HEK293 (cell line): ENCODE results near the gene CIAO2B.
"Not testable (repeated sequence)": the region's sequence is repeated elsewhere in the genome, so short reads cannot be mapped to it uniquely, and the experiment has no call there.

Experiments used
- CTCF ChIA-PET: fragments of 350-600 bp; formaldehyde crosslinking; extraction: SDS; loops from one replicate; lab custom pipeline; 2021; ENCODE audit warnings: antibody characterized with exemption; lab: Yijun Ruan, JAX
- POLR2A ChIA-PET: fragments of 300-600 bp; formaldehyde crosslinking; extraction: SDS; loops from one replicate; lab custom pipeline; 2020; ENCODE audit warnings: antibody characterized with exemption, inconsistent platforms; lab: Yijun Ruan, JAX
- H3K27ac ChIP-seq: fragments of 200-500 bp; sonication (Bioruptor generic); 2 replicates; pipeline ENCODE4 v1.5.1; 2014; ENCODE audit warnings: low read depth, low read length, control low read depth, inconsistent platforms; ENCODE audit errors: extremely low read depth
- H3K36me3 ChIP-seq, 2 experiments: fragments of 200-500 bp in 1 of 2; sonication (Bioruptor generic) in 1 of 2; 1 replicate in 1 of 2; 2 replicates in 1 of 2; pipeline ENCODE4 v1.5.1; 2014 to 2017; ENCODE audit warnings: inconsistent platforms in 2 of 2, low read length in 2 of 2; ENCODE audit not compliant: control insufficient read depth in 2 of 2, insufficient read depth in 1 of 2
- H3K4me1 ChIP-seq: fragments of 200-500 bp; sonication (Bioruptor generic); 2 replicates; pipeline ENCODE4 v1.5.1; 2014; ENCODE audit warnings: mild to moderate bottlenecking, low read length, inconsistent platforms; ENCODE audit not compliant: control insufficient read depth, insufficient read depth
- H3K4me3 ChIP-seq: 2 replicates; pipeline ENCODE4 v1.5.1; 2011; ENCODE audit warnings: low read depth, mild to moderate bottlenecking, control low read depth, low read length, moderate library complexity
- H3K9me3 ChIP-seq: fragments of 200-500 bp; sonication (Bioruptor generic); 2 replicates; pipeline ENCODE4 v1.5.1; 2014; ENCODE audit warnings: low read depth, low read length, inconsistent platforms; ENCODE audit not compliant: control insufficient read depth, insufficient read depth
- GLIS2 ChIP-seq: fragments of 450-650 bp; formaldehyde crosslinking; IDR thresholded peaks from 2 replicates; pipeline ENCODE4 v1.5.1; 2016; ENCODE audit warnings: missing biosample characterization, missing genetic modification characterization
- HOXD13 ChIP-seq: sonication (generic); formaldehyde crosslinking; IDR thresholded peaks from 2 replicates; pipeline ENCODE4 v1.8.0; 2022; ENCODE audit warnings: missing genetic modification reagents, borderline replicate concordance
- KLF9 ChIP-seq: fragments of 450-650 bp; formaldehyde crosslinking; IDR thresholded peaks from 2 replicates; pipeline ENCODE4 v1.5.1; 2016; ENCODE audit warnings: missing biosample characterization, missing genetic modification characterization, low read depth
- ZBTB17 ChIP-seq: fragments of 450-650 bp; formaldehyde crosslinking; IDR thresholded peaks from 2 replicates; pipeline ENCODE4 v1.5.1; 2016; ENCODE audit warnings: missing biosample characterization, missing genetic modification characterization
- ZBTB20 ChIP-seq: fragments of 450-650 bp; formaldehyde crosslinking; IDR thresholded peaks from 2 replicates; pipeline ENCODE4 v1.5.1; 2016; ENCODE audit warnings: missing biosample characterization, missing genetic modification characterization
- ZBTB48 ChIP-seq: fragments of 450-650 bp; formaldehyde crosslinking; IDR thresholded peaks from 2 replicates; pipeline ENCODE4 v1.5.1; 2016; ENCODE audit warnings: missing biosample characterization, missing genetic modification characterization
- ZFP41 ChIP-seq: fragments of 450-650 bp; formaldehyde crosslinking; IDR thresholded peaks from 2 replicates; pipeline ENCODE4 v1.5.1; 2016; ENCODE audit warnings: missing biosample characterization, missing genetic modification characterization, borderline replicate concordance
- ZNF16 ChIP-seq: fragments of 450-650 bp; formaldehyde crosslinking; IDR thresholded peaks from 2 replicates; pipeline ENCODE4 v1.5.1; 2016; ENCODE audit warnings: low read depth, missing biosample characterization, missing genetic modification characterization
- ZNF248 ChIP-seq: fragments of 450-650 bp; formaldehyde crosslinking; IDR thresholded peaks from 2 replicates; pipeline ENCODE4 v1.5.1; 2017; ENCODE audit warnings: missing biosample characterization, missing genetic modification characterization
- ZNF335 ChIP-seq: fragments of 450-650 bp; formaldehyde crosslinking; conservative IDR thresholded peaks from 2 replicates; pipeline ENCODE4 v1.5.1; 2016; ENCODE audit warnings: missing biosample characterization, missing genetic modification characterization
- ZNF404 ChIP-seq: fragments of 450-650 bp; formaldehyde crosslinking; IDR thresholded peaks from 2 replicates; pipeline ENCODE4 v1.5.1; 2017; ENCODE audit warnings: missing biosample characterization, missing genetic modification characterization
- ZNF529 ChIP-seq: fragments of 450-650 bp; formaldehyde crosslinking; IDR thresholded peaks from 2 replicates; pipeline ENCODE4 v1.5.1; 2017; ENCODE audit warnings: missing genetic modification characterization, missing biosample characterization; ENCODE audit not compliant: insufficient replicate concordance
- ZNF555 ChIP-seq: fragments of 450-650 bp; formaldehyde crosslinking; conservative IDR thresholded peaks from 2 replicates; pipeline ENCODE4 v1.5.1; 2017; ENCODE audit warnings: missing biosample characterization, mild to moderate bottlenecking, missing genetic modification characterization, inconsistent platforms
- ZNF561 ChIP-seq: fragments of 450-650 bp; IDR thresholded peaks from 2 replicates; pipeline ENCODE4 v1.5.1; 2018; ENCODE audit warnings: missing biosample characterization, missing genetic modification characterization, borderline replicate concordance
- ZNF623 ChIP-seq: fragments of 450-650 bp; formaldehyde crosslinking; IDR thresholded peaks from 2 replicates; pipeline ENCODE4 v1.5.1; 2016; ENCODE audit warnings: missing biosample characterization, missing genetic modification characterization
- ZNF626 ChIP-seq: fragments of 450-650 bp; sonication (Bioruptor Pico); formaldehyde crosslinking; IDR thresholded peaks from 2 replicates; pipeline ENCODE4 v1.5.1; 2018; ENCODE audit warnings: missing biosample characterization, missing genetic modification characterization, inconsistent platforms
- ZNF664 ChIP-seq: fragments of 450-650 bp; formaldehyde crosslinking; IDR thresholded peaks from 2 replicates; pipeline ENCODE4 v1.5.1; 2016; ENCODE audit warnings: missing biosample characterization, missing genetic modification characterization
- ZNF707 ChIP-seq: fragments of 450-650 bp; formaldehyde crosslinking; IDR thresholded peaks from 2 replicates; pipeline ENCODE4 v1.5.1; 2016; ENCODE audit warnings: missing biosample characterization, missing genetic modification characterization
- ZSCAN16 ChIP-seq: fragments of 450-650 bp; formaldehyde crosslinking; IDR thresholded peaks from 2 replicates; pipeline ENCODE4 v1.5.1; 2016; ENCODE audit warnings: missing biosample characterization, missing genetic modification characterization
- TF ChIP-seq, protein P1 (sequence below): fragments of 450-650 bp; formaldehyde crosslinking; conservative IDR thresholded peaks from 2 replicates; pipeline ENCODE4 v1.5.1; 2016; ENCODE audit warnings: low read depth, missing biosample characterization, missing genetic modification characterization
- TF ChIP-seq, protein P2 (sequence below): fragments of 450-650 bp; formaldehyde crosslinking; IDR thresholded peaks from 2 replicates; pipeline ENCODE4 v1.5.1; 2016; ENCODE audit warnings: missing biosample characterization, missing genetic modification characterization

The CIAO2B gene

DNA sequence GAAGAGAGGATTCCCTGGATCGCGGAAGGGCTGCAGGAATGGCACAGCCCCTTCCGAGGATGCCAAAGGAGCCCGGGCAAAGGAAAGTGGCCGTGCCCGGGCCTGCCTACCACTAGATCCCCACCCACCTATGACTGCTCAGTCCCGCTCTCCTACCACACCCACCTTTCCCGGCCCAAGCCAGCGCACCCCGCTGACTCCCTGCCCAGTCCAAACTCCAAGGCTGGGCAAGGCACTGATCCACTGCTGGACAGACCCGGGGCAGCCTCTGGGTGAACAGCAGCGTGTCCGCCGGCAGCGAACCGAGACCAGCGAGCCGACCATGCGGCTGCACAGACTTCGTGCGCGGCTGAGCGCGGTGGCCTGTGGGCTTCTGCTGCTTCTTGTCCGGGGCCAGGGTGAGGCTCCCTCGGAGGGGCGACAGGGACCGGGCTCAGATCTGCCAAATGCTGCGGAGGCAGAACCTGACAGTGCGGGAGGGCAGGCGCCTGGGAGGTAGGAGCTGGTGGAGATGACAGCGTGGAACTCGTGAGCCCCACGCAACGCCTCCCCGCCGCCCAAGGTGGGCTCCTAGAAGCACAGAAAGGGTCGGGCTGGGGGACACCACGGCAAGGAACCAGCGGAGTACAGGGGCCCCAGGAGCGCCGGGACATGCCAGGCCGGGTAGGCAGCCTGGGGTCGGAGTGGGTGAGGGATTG is 1.3 kb upstream of the CIAO2B start, which contains the start of gene CES2 (continued):
- TF ChIP-seq, protein P1, sequence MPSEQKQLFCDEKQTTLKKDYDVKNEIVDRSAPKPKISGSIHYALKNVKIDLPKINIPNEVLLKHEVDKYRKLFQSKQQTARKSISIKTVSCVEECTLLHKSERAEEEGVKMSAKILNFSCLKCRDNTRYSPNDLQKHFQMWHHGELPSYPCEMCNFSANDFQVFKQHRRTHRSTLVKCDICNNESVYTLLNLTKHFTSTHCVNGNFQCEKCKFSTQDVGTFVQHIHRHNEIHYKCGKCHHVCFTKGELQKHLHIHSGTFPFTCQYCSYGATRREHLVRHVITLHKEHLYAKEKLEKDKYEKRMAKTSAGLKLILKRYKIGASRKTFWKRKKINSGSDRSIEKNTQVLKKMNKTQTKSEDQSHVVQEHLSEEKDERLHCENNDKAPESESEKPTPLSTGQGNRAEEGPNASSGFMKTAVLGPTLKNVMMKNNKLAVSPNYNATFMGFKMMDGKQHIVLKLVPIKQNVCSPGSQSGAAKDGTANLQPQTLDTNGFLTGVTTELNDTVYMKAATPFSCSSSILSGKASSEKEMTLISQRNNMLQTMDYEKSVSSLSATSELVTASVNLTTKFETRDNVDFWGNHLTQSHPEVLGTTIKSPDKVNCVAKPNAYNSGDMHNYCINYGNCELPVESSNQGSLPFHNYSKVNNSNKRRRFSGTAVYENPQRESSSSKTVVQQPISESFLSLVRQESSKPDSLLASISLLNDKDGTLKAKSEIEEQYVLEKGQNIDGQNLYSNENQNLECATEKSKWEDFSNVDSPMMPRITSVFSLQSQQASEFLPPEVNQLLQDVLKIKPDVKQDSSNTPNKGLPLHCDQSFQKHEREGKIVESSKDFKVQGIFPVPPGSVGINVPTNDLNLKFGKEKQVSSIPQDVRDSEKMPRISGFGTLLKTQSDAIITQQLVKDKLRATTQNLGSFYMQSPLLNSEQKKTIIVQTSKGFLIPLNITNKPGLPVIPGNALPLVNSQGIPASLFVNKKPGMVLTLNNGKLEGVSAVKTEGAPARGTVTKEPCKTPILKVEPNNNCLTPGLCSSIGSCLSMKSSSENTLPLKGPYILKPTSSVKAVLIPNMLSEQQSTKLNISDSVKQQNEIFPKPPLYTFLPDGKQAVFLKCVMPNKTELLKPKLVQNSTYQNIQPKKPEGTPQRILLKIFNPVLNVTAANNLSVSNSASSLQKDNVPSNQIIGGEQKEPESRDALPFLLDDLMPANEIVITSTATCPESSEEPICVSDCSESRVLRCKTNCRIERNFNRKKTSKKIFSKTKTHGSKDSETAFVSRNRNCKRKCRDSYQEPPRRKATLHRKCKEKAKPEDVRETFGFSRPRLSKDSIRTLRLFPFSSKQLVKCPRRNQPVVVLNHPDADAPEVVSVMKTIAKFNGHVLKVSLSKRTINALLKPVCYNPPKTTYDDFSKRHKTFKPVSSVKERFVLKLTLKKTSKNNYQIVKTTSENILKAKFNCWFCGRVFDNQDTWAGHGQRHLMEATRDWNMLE (tag by site-specific recombination), result no peak
- TF ChIP-seq KLF9 (tag by site-specific recombination), result peak; percentile 76
- no peak for TF ChIP-seq ZNF248

DNA sequence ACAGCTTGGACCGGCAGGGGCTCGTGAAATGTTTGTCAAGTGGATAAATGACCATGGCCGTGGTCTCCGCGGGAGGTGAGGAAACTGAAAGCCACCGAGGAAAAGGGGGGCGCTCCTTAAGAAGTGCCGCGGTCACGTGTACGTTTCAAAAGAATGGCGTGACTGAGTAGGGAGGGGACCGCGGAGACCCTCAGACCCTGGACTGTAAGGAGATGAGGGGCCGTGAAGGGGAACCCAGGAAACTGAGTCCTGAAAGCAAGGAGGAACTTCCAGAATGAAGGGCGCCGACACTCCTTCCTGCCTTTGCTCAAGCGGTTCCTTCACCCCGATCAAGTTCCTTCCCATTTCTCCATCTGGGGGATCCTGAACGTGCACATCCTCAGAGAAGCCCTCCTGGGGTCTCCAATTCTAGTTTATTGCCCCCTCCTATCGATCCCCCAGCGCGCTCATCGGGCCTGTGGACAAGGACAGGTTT is 674 bp upstream of the CIAO2B start:
- H3K4me1 ChIP-seq, POLR2A ChIA-PET, H3K9me3 ChIP-seq: not testable (repeated sequence)
- H3K4me3 ChIP-seq, result peak overlapping the region; percentile 83
- H3K36me3 ChIP-seq, result peaks cover 4 to 46% of the 10 kb centered on the region in 2 experiments; a peak in 2 of 3 replicates
- CTCF ChIA-PET, result interaction anchor here (1.0 to 2.4 kb wide), 2 partner anchors 13 to 39 kb away, joined by 4 to 20 read pairs; no protein-coding TSS in a partner anchor
- H3K27ac ChIP-seq, result peak overlapping the region; percentile 72
- TF ChIP-seq GLIS2 (tag by site-specific recombination) (peak; percentile 34; the same call in 1 of the 2 replicates), ZBTB20 (tag by site-specific recombination) (0 out of 2 replicates have a peak, but pooled peaks have one; percentile 3), ZNF335 (tag by site-specific recombination) (peak; percentile 43; the same call in 1 of the 2 replicates)

DNA sequence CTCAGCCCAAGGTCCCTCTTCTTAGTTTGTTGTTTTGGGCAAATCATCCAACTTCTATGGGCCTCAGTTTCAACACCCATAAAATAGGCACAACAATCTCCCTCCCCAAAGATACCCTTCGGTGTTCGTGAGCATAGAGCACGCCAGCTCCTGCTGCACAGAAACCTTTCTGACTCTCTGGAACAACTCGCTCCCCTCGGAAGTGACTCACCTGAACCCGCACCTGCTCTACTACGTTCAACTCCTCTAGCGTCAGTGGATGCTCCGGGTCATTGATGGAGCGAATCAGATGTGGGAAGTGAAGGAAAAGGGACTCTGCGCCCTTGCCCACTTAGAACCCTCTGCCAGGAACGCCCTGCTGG is 445 bp downstream of the CIAO2B start:
- H3K27ac ChIP-seq, result peak overlapping the region; percentile 72; the same call in 1 of the 2 replicates
- CTCF ChIA-PET, result interaction anchor here (0.8 to 2.4 kb wide), 4 partner anchors 28 to 66 kb away, joined by 3 to 20 read pairs (median 4); partner anchors contain the start of gene CES3
- POLR2A ChIA-PET, result interaction anchor here (0.8 to 1.0 kb wide), 3 partner anchors 34 to 60 kb away, joined by 3 to 10 read pairs (median 5); partner anchors contain the start of gene PDP2
- TF ChIP-seq, protein P2, sequence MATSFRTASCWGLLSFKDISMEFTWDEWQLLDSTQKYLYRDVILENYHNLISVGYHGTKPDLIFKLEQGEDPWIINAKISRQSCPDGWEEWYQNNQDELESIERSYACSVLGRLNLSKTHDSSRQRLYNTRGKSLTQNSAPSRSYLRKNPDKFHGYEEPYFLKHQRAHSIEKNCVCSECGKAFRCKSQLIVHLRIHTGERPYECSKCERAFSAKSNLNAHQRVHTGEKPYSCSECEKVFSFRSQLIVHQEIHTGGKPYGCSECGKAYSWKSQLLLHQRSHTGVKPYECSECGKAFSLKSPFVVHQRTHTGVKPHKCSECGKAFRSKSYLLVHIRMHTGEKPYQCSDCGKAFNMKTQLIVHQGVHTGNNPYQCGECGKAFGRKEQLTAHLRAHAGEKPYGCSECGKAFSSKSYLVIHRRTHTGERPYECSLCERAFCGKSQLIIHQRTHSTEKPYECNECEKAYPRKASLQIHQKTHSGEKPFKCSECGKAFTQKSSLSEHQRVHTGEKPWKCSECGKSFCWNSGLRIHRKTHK (tag by site-specific recombination), result no peak
- TF ChIP-seq ZNF707 (tag by site-specific recombination), result no peak
- TF ChIP-seq ZBTB17 (tag by site-specific recombination), result no peak
- no peak for TF ChIP-seq ZNF623 (tag by site-specific recombination)
- no peak for TF ChIP-seq ZNF529 (tag by site-specific recombination)
- TF ChIP-seq, protein P1 (tag by site-specific recombination), result no peak
- no peak for TF ChIP-seq ZNF561 (tag by site-specific recombination)
- TF ChIP-seq HOXD13, result no peak
- TF ChIP-seq ZNF626 (tag by site-specific recombination), result no peak
- no peak for TF ChIP-seq ZNF555 (tag by site-specific recombination)
- TF ChIP-seq ZNF404 (tag by site-specific recombination), result no peak
- TF ChIP-seq ZFP41, result no peak
- TF ChIP-seq ZBTB48 (tag by site-specific recombination), result no peak
- no peak for TF ChIP-seq ZNF664 (tag by site-specific recombination)
- no peak for TF ChIP-seq ZNF16
- no peak for TF ChIP-seq ZSCAN16 (tag by site-specific recombination)

More for the DNA sequence above, 445 bp downstream of the CIAO2B start:
- H3K36me3 ChIP-seq, result peaks cover 4 to 35% of the 10 kb centered on the region in 2 experiments; a peak in 2 of 3 replicates
- H3K4me3 ChIP-seq, result peak overlapping the region; percentile 83
- H3K4me1 ChIP-seq, result peaks cover 2% of the 10 kb centered on the region; the same call in 1 of the 2 replicates
- H3K9me3 ChIP-seq, result no peaks in the 10 kb centered on the region
